Endothelial cell of umbilical vein (primary cell): Measurements from ENCODE around the gene TMEM150C. TPM values are rescaled to one million over a fixed set of nuclear protein-coding genes. Genes with fewer than 3 reads are reported as not detected.
A peak's percentile ranks its signal among the peaks of the same experiment; 100 is the strongest.

ENCODE experiments used
- BruUV-seq: library from RNA; stranded (reverse); fragments of 400-500 nt; replicated peaks from 2 replicates; lab custom pipeline; 2021; lab: Mats Ljungman, UMichigan
- CTCF ChIA-PET: fragments of 300-600, 350-600 bp; sonication (Branson Sonifier 250); formaldehyde crosslinking; loops from one replicate; lab custom pipeline; 2021; ENCODE audit warnings: antibody characterized with exemption, inconsistent platforms; lab: Charles Lee
- POLR2A ChIA-PET: fragments of 300-600, 350-600 bp; sonication (Branson Sonifier 250); formaldehyde crosslinking; loops from one replicate; lab custom pipeline; 2021; ENCODE audit warnings: antibody characterized with exemption, inconsistent platforms; lab: Charles Lee
- DNase-seq: peaks from one replicate; pipeline ENCODE4 v3.0.0-alpha.2; 2011; ENCODE audit warnings: low read depth, low spot score
- FAIRE-seq: peaks from 2 replicates; lab custom pipeline; 2011; peaks lifted over from hg19 to GRCh38; lab: Jason Lieb, UNC
- H2AFZ ChIP-seq: 2 replicates; pipeline ENCODE4 v1.6.0; 2012; ENCODE audit warnings: low read depth, low read length, control low read depth, inconsistent platforms
- H3K27ac ChIP-seq: 2 replicates; pipeline ENCODE4 v1.5.1; 2011; ENCODE audit warnings: low read depth, mild to moderate bottlenecking, control low read depth, low read length, moderate library complexity; ENCODE audit not compliant: insufficient read depth
- H3K27me3 ChIP-seq, 2 experiments: 2 replicates each; pipeline versions ENCODE4 v1.6.0 to v1.6.1; 2011; ENCODE audit warnings: low read length in 2 of 2, mixed read lengths in 1 of 2; ENCODE audit not compliant: control insufficient read depth in 2 of 2, insufficient read depth in 2 of 2
- H3K36me3 ChIP-seq, 2 experiments: 2 replicates in 1 of 2; 3 replicates in 1 of 2; pipeline ENCODE4 v1.5.1; 2011; ENCODE audit warnings: low read length in 2 of 2, mild to moderate bottlenecking in 1 of 2, moderate library complexity in 1 of 2; ENCODE audit not compliant: control insufficient read depth in 2 of 2, insufficient read depth in 2 of 2; ENCODE audit errors: extremely low read depth in 1 of 2
- H3K4me1 ChIP-seq: 3 replicates; pipeline ENCODE4 v1.5.1; 2011; ENCODE audit warnings: mild to moderate bottlenecking, low read length; ENCODE audit not compliant: control insufficient read depth, insufficient read depth; ENCODE audit errors: extremely low read depth
- H3K4me2 ChIP-seq: 2 replicates; pipeline ENCODE4 v1.6.1; 2011; ENCODE audit warnings: low read length, control low read depth, mixed read lengths; ENCODE audit not compliant: insufficient read depth
- H3K4me3 ChIP-seq, 3 experiments: fragments of 200-600 bp in 1 of 3; sonication (generic), shearing (Covaris generic) in 1 of 3; replicated peaks in 1 of 3; 2 replicates each; pipeline ENCODE4 v1.5.1; 2011 to 2016; ENCODE audit warnings: control low read depth in 3 of 3, low read length in 3 of 3, mild to moderate bottlenecking in 2 of 3, inconsistent platforms in 1 of 3, low read depth in 1 of 3, moderate library complexity in 1 of 3; ENCODE audit not compliant: insufficient read depth in 1 of 3
- H3K79me2 ChIP-seq: 2 replicates; pipeline ENCODE4 v1.6.0; 2012; ENCODE audit warnings: low read length, inconsistent platforms; ENCODE audit not compliant: control insufficient read depth, insufficient read depth
- H3K9ac ChIP-seq: replicated peaks from 2 replicates; pipeline ENCODE3; 2011; ENCODE audit warnings: low read length, control low read depth; ENCODE audit not compliant: insufficient read depth; ENCODE audit errors: extremely low read depth
- H3K9me1 ChIP-seq: replicated peaks from 3 replicates; pipeline ENCODE4 v1.6.0; 2011; ENCODE audit warnings: mild to moderate bottlenecking, low read length; ENCODE audit not compliant: control insufficient read depth, insufficient read depth; ENCODE audit errors: extremely low read depth
- H3K9me3 ChIP-seq: replicated peaks from 2 replicates; pipeline ENCODE4 v1.5.1; 2012; ENCODE audit warnings: low read length, inconsistent platforms; ENCODE audit not compliant: control insufficient read depth, insufficient read depth
- H4K20me1 ChIP-seq: replicated peaks from 2 replicates; pipeline ENCODE3; 2011; ENCODE audit warnings: mild to moderate bottlenecking, low read length; ENCODE audit not compliant: control insufficient read depth, insufficient read depth; ENCODE audit errors: extremely low read depth
- CTCF ChIP-seq, 2 donors: IDR thresholded peaks; 1 replicate in 1 of 2; 2 replicates in 1 of 2; pipeline ENCODE4 v1.5.1; 2011; ENCODE audit warnings: low read length in 2 of 2, mild to moderate bottlenecking in 2 of 2, moderate library complexity in 2 of 2, control low read depth in 1 of 2, inconsistent platforms in 1 of 2, low read depth in 1 of 2; ENCODE audit not compliant: insufficient read depth in 1 of 2; ENCODE audit errors: extremely low read depth in 1 of 2
- EZH2 ChIP-seq: IDR thresholded peaks from 2 replicates; pipeline ENCODE4 v1.6.1; 2012; ENCODE audit warnings: borderline replicate concordance, low read depth, mild to moderate bottlenecking, moderate library complexity, low read length, inconsistent platforms; ENCODE audit not compliant: severe bottlenecking
- FOS ChIP-seq: IDR thresholded peaks from 2 replicates; pipeline ENCODE4 v1.6.1; 2011; ENCODE audit warnings: mild to moderate bottlenecking, low read length, moderate library complexity, borderline replicate concordance; ENCODE audit not compliant: insufficient read depth
- GATA2 ChIP-seq: IDR thresholded peaks from 2 replicates; pipeline ENCODE4 v1.7.0; 2011; ENCODE audit warnings: low read depth, mild to moderate bottlenecking, moderate library complexity, mixed read lengths, low read length; ENCODE audit not compliant: insufficient read length, insufficient read depth
- JUN ChIP-seq: IDR thresholded peaks from 2 replicates; pipeline ENCODE4 v1.6.1; 2011; ENCODE audit warnings: borderline replicate concordance, low read depth; ENCODE audit not compliant: insufficient read length, insufficient read depth
- MAX ChIP-seq: IDR thresholded peaks from 2 replicates; pipeline ENCODE4 v1.6.1; 2011; ENCODE audit not compliant: insufficient read depth, insufficient read length
- MYC ChIP-seq: IDR thresholded peaks from one replicate; pipeline ENCODE4 v1.6.1; 2011; ENCODE audit warnings: mild to moderate bottlenecking, low read depth, low read length
- POLR2A ChIP-seq: IDR thresholded peaks from 2 replicates; pipeline ENCODE4 v1.6.1; 2012; ENCODE audit warnings: low read depth, mild to moderate bottlenecking, control low read depth, low read length
- POLR2AphosphoS5 ChIP-seq: IDR thresholded peaks from 2 replicates; pipeline ENCODE4 v1.6.1; 2012; ENCODE audit warnings: low read depth, mild to moderate bottlenecking, control low read depth, low read length, moderate library complexity; ENCODE audit not compliant: insufficient read depth
- dilution Hi-C: fragments of 300-500 bp; cut with MboI; formaldehyde crosslinking; loops from one replicate; pipeline ENCODE4 v1.15.0; 2019; ENCODE audit warnings: low sequenced_read_pairs; ENCODE audit not compliant: extremely low pct_ligation_motif_present
- intact Hi-C: fragments of 100-400 bp; cut with micrococcal nuclease; formaldehyde crosslinking; loops from one replicate; pipeline ENCODE4 v1.10.0; 2022
- polyA plus RNA-seq, 4 experiments: library from polyadenylated mRNA; depleted of rRNA in 3 of 4; stranded (reverse) in 3 of 4; unstranded in 1 of 4; fragments of >200 nt; gene quantifications; 2 replicates each; pipeline versions ENCODE4 v1.2.1 to v1.2.3, GENCODE V29; 2011 to 2012; ENCODE audit warnings: missing spikeins in 1 of 4
- total RNA-seq: library from RNA; stranded (reverse); gene quantifications from 2 replicates; pipeline ENCODE4 v1.2.3, GENCODE V29; 2021

TMEM150C gene
- total and polyA plus RNA-seq, 2 donors (not counting 3 experiments of a cell fraction or from before 2014, with no cell fraction given) = 4.1 to 6.6 TPM

GRCh38 chr4:82515705-82516104 is 46.1 kb downstream of the TMEM150C start:
- Histone ChIP-seq H3K4me3 (no peak overlapping the region), H3K9me1 (no peaks in the 10 kb centered on the region), H3K9me3 (no peaks in the 10 kb centered on the region), H3K79me2 (no peaks in the 10 kb centered on the region), H3K27me3 (no peaks in the 10 kb centered on the region), H2AFZ (peak overlapping the region; percentile 39), H3K27ac (peak overlapping the region; percentile 80), H3K4me2 (peak overlapping the region; percentile 65), H4K20me1 (no peaks in the 10 kb centered on the region), H3K36me3 (no peaks in the 10 kb centered on the region), H3K4me1 (peaks cover 40% of the 10 kb centered on the region), H3K9ac (peak overlapping the region; percentile 21)
- ChIA-PET POLR2A (interaction anchor here (0.7 kb wide), 1 partner anchor 88 kb away, joined by 5 read pairs; no protein-coding TSS in a partner anchor), CTCF (interaction anchor here (0.6 to 4.7 kb wide), 7 partner anchors 9 to 224 kb away, joined by 3 to 31 read pairs (median 3); no protein-coding TSS in a partner anchor)
- FAIRE-seq = peak; percentile 96
- peak; percentile 94 for DNase-seq
- no TSS peak for BruUV-seq
- intact Hi-C loops (loop anchor here (5.0 kb wide), 1 partner anchor 48 kb away; no protein-coding TSS in a partner anchor), dilution Hi-C loops (no loop called here)
- TF ChIP-seq EZH2 (no peak), POLR2AphosphoS5 (peak; percentile 46)

GRCh38 chr4:82513382-82513781 is 48.4 kb downstream of the TMEM150C start:
- H3K9ac ChIP-seq = no peak overlapping the region
- H3K4me3 ChIP-seq = no peak overlapping the region
- no peaks in the 10 kb centered on the region for H3K9me3 ChIP-seq
- H3K4me2 ChIP-seq = no peak overlapping the region
- no peak overlapping the region for H3K27ac ChIP-seq
- dilution Hi-C loops = no loop called here
- no peaks in the 10 kb centered on the region for H3K9me1 ChIP-seq
- TF ChIP-seq EZH2 = no peak
- TF ChIP-seq MYC = no peak
- TF ChIP-seq CTCF (IDR thresholded peaks at IDR 0.05; ENCODE audit: extremely low read depth in 1 of 2, insufficient read depth in 1 of 2, low read depth in 1 of 2, low read length in 2 of 2) = no peak
- TF ChIP-seq MAX = no peak
- no peak for TF ChIP-seq POLR2A
- no peak for TF ChIP-seq POLR2AphosphoS5
- no peak for TF ChIP-seq JUN
- no peak for TF ChIP-seq GATA2
- TF ChIP-seq FOS = no peak
- ChIA-PET CTCF (interaction anchor here (1.1 kb wide), 1 partner anchor 226 kb away, joined by 3 read pairs; no protein-coding TSS in a partner anchor), POLR2A (no interaction called here)
- FAIRE-seq = no peak
- H3K27me3 ChIP-seq = no peaks in the 10 kb centered on the region
- intact Hi-C loops = no loop called here
- DNase-seq = no peak
- no TSS peak for BruUV-seq
- no peaks in the 10 kb centered on the region for H3K36me3 ChIP-seq
- no peak overlapping the region for H2AFZ ChIP-seq
- no peaks in the 10 kb centered on the region for H3K79me2 ChIP-seq
- H3K4me1 ChIP-seq = peaks cover 28% of the 10 kb centered on the region
- H4K20me1 ChIP-seq = no peaks in the 10 kb centered on the region
